Stomach (tissue), 9 donors: ENCODE measurements around the gene MRAS. TPM values are rescaled to one million over a fixed set of nuclear protein-coding genes. Genes with fewer than 3 reads are reported as not detected.
A peak's percentile ranks its signal among the peaks of the same experiment; 100 is the strongest.

Experiments used
- DNase-seq, 2 donors: peaks; one replicate each; pipeline versions ENCODE4 v3.0.0 to v3.0.0-alpha.2; 2013 to 2019
- H3K27ac ChIP-seq, 5 donors: fragments of 200-600 bp in 4 of 5; sonication (generic) in 4 of 5; one replicate each; pipeline ENCODE4 v1.5.1; 2013 to 2019; ENCODE audit warnings: mild to moderate bottlenecking in 1 of 5, moderate library complexity in 1 of 5
- H3K27me3 ChIP-seq, 3 donors: fragments of 200-600 bp; sonication (generic); one replicate each; pipeline ENCODE4 v1.5.1; 2017 to 2019; ENCODE audit warnings: mixed run types in 1 of 3
- H3K36me3 ChIP-seq, 4 donors: fragments of 200-600 bp; sonication (generic); 1 replicate in 3 of 4; 2 replicates in 1 of 4; pipeline ENCODE4 v1.5.1; 2016 to 2019
- H3K4me1 ChIP-seq, 4 donors: fragments of 200-600 bp; sonication (generic); one replicate each; pipeline ENCODE4 v1.5.1; 2016 to 2019
- H3K4me3 ChIP-seq, 4 donors: fragments of 200-600 bp; sonication (generic) in 3 of 4; one replicate each; pipeline ENCODE4 v1.5.1; 2016 to 2019; ENCODE audit warnings: mild to moderate bottlenecking in 1 of 4
- H3K9me3 ChIP-seq, 4 donors: fragments of 200-600 bp; sonication (generic); one replicate each; pipeline ENCODE4 v1.5.1; 2016 to 2019
- EP300 ChIP-seq: sonication (generic); formaldehyde crosslinking; IDR thresholded peaks from one replicate; pipeline ENCODE4 v1.6.1; 2017; ENCODE audit warnings: antibody characterized with exemption
- POLR2A ChIP-seq, 4 donors: fragments of 450-650 bp; IDR thresholded peaks; one replicate each; pipeline ENCODE4 v1.6.1; 2016; ENCODE audit warnings: antibody characterized with exemption in 4 of 4, control low read depth in 2 of 4, mild to moderate bottlenecking in 1 of 4, moderate library complexity in 1 of 4
- POLR2AphosphoS5 ChIP-seq, 3 donors: sonication (generic); formaldehyde crosslinking; IDR thresholded peaks; one replicate each; pipeline ENCODE4 v1.6.1; 2016; ENCODE audit warnings: antibody characterized with exemption in 3 of 3
- WGBS, 5 donors: extraction: QIAGEN DNeasy Blood & Tissue Kit in 3 of 5; methylation state at CpG; one replicate each; pipeline versions ENCODE4 v1.1.5 to v1.1.7; 2013 to 2018; 5-methylcytosine and 5-hydroxymethylcytosine counted together
- intact Hi-C: fragments of 100-400 bp; cut with DNase I; formaldehyde crosslinking; loops from one replicate; pipeline ENCODE4 v1.15.1; 2023; ENCODE audit warnings: low total_unique reads
- polyA plus RNA-seq, 3 donors: library from polyadenylated mRNA; stranded (reverse); fragments of 200-250 nt; gene quantifications; one replicate each; pipeline ENCODE4 v1.2.3, GENCODE V29; 2013
- total RNA-seq, 5 donors: library from RNA; depleted of rRNA; stranded (reverse); fragments of >200 nt; gene quantifications; one replicate each; pipeline versions ENCODE4 v1.1.0 to v1.2.3, GENCODE V29; 2014 to 2016
- TF ChIP-seq, protein P1 (sequence below), 7 experiments: fragments of 450-650 bp in 4 of 7; fragments of 200-600 bp in 3 of 7; sonication (generic) in 3 of 7; IDR thresholded peaks; one replicate each; pipeline ENCODE4 v1.5.1; 2016 to 2019; ENCODE audit warnings: antibody characterized with exemption in 7 of 7, control low read depth in 2 of 7, mild to moderate bottlenecking in 1 of 7
- donor health status: healthy with polysubstance abuse.
- donor health status: Bipolar disorder and iron deficiency.
- donor health status: healthy.

Gene MRAS
- total and polyA plus RNA-seq, 8 donors: 4.4 to 28.0 (median 10.5) TPM

DNA sequence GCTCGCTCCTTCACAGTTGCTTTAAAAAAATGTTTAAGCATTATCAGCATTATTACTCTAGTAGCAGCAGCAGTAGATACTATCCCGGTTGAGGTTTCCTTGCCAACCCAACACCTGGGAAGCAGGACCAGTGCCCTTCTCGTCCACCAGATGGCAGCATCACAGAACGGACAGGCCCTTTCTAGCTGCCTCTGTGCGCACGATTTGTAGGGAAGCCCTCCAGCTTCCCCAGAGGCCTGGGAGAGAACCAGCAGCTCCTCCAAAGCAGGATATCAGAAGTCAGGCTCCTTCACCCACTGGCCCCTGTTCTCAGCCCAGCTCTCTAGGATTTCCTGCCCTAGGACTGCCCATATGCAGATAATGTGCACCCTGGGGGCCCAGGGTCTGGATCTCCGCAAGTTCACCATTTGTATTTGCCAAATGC lies 69.2 kb downstream of the MRAS start:
- Histone ChIP-seq H3K27me3 (peaks cover 0 to 13% (median 0%) of the 10 kb centered on the region in 3 donors), H3K9me3 (no peaks in the 10 kb centered on the region), H3K27ac (no peak overlapping the region), H3K4me1 (peaks cover 0 to 4% (median 2%) of the 10 kb centered on the region in 4 donors), H3K4me3 (no peak overlapping the region), H3K36me3 (no peaks in the 10 kb centered on the region)
- intact Hi-C loops: loop anchor here (10.0 kb wide), 1 partner anchor 507 kb away; no protein-coding TSS in a partner anchor
- 3 to 18% (median 15%) methylated on average over 6 to 7 of the region's 7 CpGs for WGBS, 5 donors
- peak; percentile 82 to 94 for DNase-seq
- TF ChIP-seq, protein P1, sequence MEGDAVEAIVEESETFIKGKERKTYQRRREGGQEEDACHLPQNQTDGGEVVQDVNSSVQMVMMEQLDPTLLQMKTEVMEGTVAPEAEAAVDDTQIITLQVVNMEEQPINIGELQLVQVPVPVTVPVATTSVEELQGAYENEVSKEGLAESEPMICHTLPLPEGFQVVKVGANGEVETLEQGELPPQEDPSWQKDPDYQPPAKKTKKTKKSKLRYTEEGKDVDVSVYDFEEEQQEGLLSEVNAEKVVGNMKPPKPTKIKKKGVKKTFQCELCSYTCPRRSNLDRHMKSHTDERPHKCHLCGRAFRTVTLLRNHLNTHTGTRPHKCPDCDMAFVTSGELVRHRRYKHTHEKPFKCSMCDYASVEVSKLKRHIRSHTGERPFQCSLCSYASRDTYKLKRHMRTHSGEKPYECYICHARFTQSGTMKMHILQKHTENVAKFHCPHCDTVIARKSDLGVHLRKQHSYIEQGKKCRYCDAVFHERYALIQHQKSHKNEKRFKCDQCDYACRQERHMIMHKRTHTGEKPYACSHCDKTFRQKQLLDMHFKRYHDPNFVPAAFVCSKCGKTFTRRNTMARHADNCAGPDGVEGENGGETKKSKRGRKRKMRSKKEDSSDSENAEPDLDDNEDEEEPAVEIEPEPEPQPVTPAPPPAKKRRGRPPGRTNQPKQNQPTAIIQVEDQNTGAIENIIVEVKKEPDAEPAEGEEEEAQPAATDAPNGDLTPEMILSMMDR (IDR thresholded peaks at IDR 0.05): peak in 5 of 7 experiments; percentile 74 to 93 (median 85)
- TF ChIP-seq POLR2AphosphoS5 (IDR thresholded peaks at IDR 0.05) (peak in 1 of 3 donors; percentile 47), POLR2A (IDR thresholded peaks at IDR 0.05) (no peak), EP300 (no peak)

GRCh38 chr3:138418601-138419206 lies 70.3 kb downstream of the MRAS start:
- Histone ChIP-seq H3K9me3 (no peaks in the 10 kb centered on the region), H3K36me3 (no peaks in the 10 kb centered on the region), H3K27ac (no peak overlapping the region), H3K4me1 (peaks cover 0 to 4% (median 2%) of the 10 kb centered on the region in 4 donors), H3K27me3 (peaks cover 0 to 13% (median 0%) of the 10 kb centered on the region in 3 donors), H3K4me3 (no peak overlapping the region)
- intact Hi-C loops: loop anchor here (10.0 kb wide), 1 partner anchor 506 kb away; no protein-coding TSS in a partner anchor
- DNase-seq: no peak
- no peak for TF ChIP-seq POLR2AphosphoS5 (IDR thresholded peaks at IDR 0.05)
- no peak for TF ChIP-seq EP300
- TF ChIP-seq POLR2A (IDR thresholded peaks at IDR 0.05): no peak
- TF ChIP-seq, protein P1 (IDR thresholded peaks at IDR 0.05): no peak
- 56 to 75% (median 65%) methylated on average over 5 of the region's 5 CpGs for WGBS, 5 donors

GRCh38 chr3:138423316-138423715 lies 74.9 kb downstream of the MRAS start:
- Histone ChIP-seq H3K36me3 (no peaks in the 10 kb centered on the region), H3K4me1 (no peaks in the 10 kb centered on the region), H3K27ac (no peak overlapping the region), H3K4me3 (no peak overlapping the region), H3K9me3 (no peaks in the 10 kb centered on the region), H3K27me3 (no peaks in the 10 kb centered on the region)
- 69 to 92% (median 81%) methylated on average over 1 of the region's 1 CpG for WGBS, 5 donors
- intact Hi-C loops: no loop called here
- no peak for DNase-seq
- TF ChIP-seq POLR2AphosphoS5 (IDR thresholded peaks at IDR 0.05): no peak
- TF ChIP-seq, protein P1 (IDR thresholded peaks at IDR 0.05): no peak
- TF ChIP-seq EP300: no peak
- TF ChIP-seq POLR2A (IDR thresholded peaks at IDR 0.05): no peak

GRCh38 chr3:138424323-138424722 lies 75.9 kb downstream of the MRAS start:
- 78 to 94% (median 87%) methylated on average over 2 of the region's 2 CpGs for WGBS, 5 donors
- DNase-seq: no peak
- no peak overlapping the region for H3K4me3 ChIP-seq
- H3K36me3 ChIP-seq: no peaks in the 10 kb centered on the region
- no peaks in the 10 kb centered on the region for H3K27me3 ChIP-seq
- TF ChIP-seq POLR2AphosphoS5 (IDR thresholded peaks at IDR 0.05) (no peak), POLR2A (IDR thresholded peaks at IDR 0.05) (no peak), EP300 (no peak)
- TF ChIP-seq, protein P1 (IDR thresholded peaks at IDR 0.05): no peak
- H3K4me1 ChIP-seq: no peaks in the 10 kb centered on the region
- H3K9me3 ChIP-seq: no peaks in the 10 kb centered on the region
- H3K27ac ChIP-seq: no peak overlapping the region
- intact Hi-C loops: no loop called here
